Endometrium (tissue), 2 donors: ENCODE results near the gene AIFM1.
A peak's percentile ranks its signal among the peaks of the same experiment; 100 is the strongest.

Experiments used
- FAIRE-seq: peaks from 2 replicates; lab custom pipeline; 2012; peaks lifted over from hg19 to GRCh38; lab: Jason Lieb, UNC
- donor health status: control.
- donor health status: control.

Gene AIFM1

GRCh38 chrX:130165703-130166502, at the start of gene AIFM1:
TSS of gene AIFM1 (minus strand) at chrX:130165841. CDS start at chrX:130165656, 185 bp downstream.
- FAIRE-seq: peak; percentile 35

- no peak for FAIRE-seq
These were observed 47.7 kb upstream of the AIFM1 start for GRCh38 chrX:130213376-130213775.

- no peak for FAIRE-seq
These were observed 46.7 kb upstream of the AIFM1 start for GRCh38 chrX:130212371-130212770.

DNA sequence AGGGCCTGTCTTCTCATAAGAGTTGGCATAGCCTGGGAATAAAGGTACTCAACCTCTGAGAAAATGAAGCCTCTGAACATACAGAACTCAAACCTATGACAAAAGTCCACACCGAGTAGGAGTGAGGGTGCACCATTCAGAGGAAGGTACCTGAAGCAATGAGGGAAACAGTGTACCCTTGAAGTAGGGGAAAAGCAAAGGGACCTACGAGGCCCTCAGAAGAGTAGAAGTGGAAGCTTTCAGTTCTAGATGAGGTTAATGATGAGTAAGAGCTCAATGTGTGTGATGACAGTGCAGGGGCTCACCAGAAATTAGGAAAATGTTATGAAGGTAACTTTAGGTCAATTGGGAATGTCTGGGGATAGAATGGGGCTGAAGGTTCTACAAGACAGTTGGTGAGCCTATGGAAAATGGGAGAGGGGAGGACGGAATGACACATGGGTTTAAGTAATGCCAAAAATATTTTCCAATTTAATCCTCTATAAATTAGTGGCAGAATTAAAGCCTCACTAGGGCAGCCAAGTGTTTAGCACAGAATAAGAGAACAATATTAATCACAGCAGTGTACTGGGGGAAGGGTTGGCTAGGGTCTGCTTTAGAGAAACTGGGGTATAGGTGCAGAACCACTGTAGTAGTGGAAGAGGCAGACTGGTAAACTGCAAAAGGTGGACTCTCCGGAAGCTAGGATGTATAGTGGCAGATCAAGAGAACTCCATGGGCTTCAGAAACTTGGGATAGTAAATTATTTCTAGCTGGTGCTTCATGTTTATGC, 46.0 kb upstream of the AIFM1 start:
- FAIRE-seq: no peak

DNA sequence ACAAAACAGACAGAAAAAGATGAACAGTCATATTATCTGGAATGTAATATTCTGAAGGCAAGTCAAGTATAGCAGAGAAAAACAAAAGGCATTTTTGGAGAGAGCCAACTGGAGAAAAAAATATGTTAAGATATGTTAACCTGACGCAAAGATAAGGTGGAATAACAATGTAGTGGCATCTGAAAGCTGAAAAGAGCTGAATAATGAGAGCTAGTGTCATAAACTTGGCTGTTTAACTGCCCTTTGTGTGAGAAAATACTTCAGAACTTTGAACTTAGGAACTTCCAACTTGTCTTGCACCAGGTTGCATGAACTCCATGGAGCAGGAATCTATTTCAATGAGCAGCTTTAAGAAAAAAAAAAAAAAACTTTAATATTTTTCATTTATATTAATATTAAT, 39.0 kb upstream of the AIFM1 start:
- no peak for FAIRE-seq

- no peak for FAIRE-seq
These were observed 31.8 kb upstream of the AIFM1 start for GRCh38 chrX:130197464-130197863.

- no peak for FAIRE-seq
These were observed 30.8 kb upstream of the AIFM1 start for GRCh38 chrX:130196466-130196865.

GRCh38 chrX:130190801-130191200, 25.2 kb upstream of the AIFM1 start:
- no peak for FAIRE-seq

GRCh38 chrX:130186651-130187050, 21.0 kb upstream of the AIFM1 start:
- FAIRE-seq: no peak

GRCh38 chrX:130184857-130185256, 19.2 kb upstream of the AIFM1 start:
- FAIRE-seq: no peak

DNA sequence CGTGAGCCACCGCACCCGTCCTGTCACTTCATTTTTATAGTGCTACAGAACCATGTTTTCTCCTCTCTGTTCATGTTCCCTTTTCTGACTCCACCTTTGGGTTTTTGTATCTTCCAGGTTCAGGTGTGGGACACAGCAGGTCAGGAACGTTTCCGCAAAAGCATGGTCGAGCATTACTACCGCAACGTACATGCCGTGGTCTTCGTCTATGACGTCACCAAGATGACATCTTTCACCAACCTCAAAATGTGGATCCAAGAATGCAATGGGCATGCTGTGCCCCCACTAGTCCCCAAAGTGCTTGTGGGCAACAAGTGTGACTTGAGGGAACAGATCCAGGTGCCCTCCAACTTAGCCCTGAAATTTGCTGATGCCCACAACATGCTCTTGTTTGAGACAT, 18.5 kb upstream of the AIFM1 start:
- FAIRE-seq: no peak

DNA sequence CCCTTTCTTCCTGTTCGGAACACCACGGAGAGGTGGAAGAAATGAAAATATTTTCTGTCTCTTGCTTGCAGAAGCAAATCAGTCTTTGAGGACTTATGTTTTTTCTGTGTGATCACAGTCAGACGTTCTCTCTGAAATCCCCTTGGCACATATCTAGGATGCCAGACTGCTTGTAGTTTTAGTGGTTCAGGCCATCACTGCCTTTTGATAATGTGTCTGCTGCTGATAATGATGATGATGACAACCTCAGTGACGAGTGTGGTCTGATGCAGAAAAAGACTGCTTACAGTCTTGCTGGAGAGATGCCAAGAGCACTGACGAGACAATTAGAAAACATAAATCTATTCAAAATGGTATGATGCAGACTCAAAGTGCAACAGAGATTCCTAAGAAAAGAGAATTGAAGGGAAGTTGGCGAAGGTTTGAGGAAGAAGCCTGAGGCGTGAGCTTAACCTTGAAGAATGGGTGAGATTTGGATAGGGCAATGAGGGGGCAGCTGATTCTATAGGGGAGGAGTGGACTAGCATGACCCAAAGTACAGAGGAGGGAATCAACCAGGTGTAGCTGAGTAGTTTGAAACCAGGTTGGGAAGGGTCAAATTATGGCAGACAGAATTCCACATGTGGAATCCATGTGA, 14.1 kb upstream of the AIFM1 start:
- FAIRE-seq: no peak

DNA sequence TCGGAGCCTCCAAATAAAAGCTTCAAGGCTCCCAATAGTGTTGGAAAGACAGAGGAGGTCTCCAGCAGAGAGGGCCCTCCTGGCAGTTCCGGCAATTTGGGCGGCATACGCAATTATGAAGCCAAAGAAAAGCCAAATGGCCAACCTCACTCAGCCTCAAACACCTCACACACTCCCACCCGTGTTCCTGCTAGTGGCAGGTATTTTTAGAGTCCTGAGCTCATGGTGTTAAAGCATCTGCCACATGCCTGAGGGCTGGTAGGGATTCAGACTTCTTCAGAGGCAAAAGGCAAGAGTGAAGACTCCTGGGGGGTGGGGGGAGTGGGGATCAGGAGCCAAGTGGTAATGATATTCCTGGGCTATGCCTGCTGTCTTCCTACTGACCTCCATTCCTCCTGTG, 13.5 kb upstream of the AIFM1 start:
- no peak for FAIRE-seq

DNA sequence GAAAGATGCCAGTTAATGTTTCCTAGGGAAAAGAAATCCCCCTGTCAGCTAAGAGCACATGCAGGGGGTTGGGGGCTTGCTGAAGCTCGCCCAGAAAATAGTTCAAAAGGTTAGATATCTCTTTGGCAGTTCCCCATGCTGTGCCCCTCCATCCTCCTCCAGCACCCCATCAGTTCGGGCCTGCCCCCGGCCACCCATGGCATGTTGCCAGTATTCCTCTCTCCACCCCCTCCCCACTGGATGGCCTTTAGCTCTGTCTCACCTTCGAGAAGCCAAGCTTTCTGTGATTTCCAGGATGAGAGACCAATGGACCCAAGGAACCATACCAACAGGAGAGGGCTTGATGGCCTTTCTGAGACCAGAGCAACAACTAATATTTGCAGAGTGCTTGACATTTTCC, 11.3 kb upstream of the AIFM1 start:
- no peak for FAIRE-seq

DNA sequence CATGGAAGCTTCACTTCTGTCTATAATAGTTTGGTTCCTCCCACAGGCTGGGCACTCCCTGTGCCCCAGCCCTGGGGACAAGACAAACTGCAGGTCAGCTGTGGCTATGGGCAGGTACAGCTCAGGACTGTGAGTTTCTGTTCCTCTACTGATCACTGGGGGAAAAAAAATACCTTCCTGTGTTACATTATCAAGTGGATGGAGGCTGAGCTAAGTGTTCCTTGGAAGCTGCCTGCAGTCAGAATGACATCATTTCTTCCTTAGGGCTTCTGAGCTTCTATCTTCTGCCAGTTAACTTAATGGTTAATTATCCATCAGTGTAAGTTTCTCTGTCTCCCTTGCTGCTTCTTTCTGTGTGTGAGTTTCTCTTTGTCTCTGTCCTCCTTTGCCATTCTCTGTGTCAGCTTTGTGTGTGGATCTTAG, 10.7 kb upstream of the AIFM1 start:
- FAIRE-seq: no peak

DNA sequence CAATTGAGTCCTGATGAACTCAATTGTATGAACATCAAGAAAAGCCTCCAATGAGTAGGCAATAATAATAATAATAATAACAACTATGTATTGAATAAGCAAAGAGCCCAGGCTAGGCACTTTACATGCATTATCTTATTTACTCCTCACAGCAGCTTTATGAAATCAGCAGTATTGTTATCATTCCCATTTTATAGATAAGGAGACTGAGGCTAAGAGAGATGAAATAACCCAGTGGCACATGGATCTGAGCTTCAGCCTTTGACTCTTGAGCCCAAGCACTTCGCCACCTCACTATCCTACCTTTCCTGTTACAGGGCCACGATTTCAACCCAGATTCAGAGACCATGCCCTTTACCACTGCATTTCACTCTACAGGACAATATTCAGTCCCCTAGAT, 9.3 kb upstream of the AIFM1 start:
- no peak for FAIRE-seq

- FAIRE-seq: no peak
These were observed 8.5 kb upstream of the AIFM1 start for GRCh38 chrX:130174045-130174704.

DNA sequence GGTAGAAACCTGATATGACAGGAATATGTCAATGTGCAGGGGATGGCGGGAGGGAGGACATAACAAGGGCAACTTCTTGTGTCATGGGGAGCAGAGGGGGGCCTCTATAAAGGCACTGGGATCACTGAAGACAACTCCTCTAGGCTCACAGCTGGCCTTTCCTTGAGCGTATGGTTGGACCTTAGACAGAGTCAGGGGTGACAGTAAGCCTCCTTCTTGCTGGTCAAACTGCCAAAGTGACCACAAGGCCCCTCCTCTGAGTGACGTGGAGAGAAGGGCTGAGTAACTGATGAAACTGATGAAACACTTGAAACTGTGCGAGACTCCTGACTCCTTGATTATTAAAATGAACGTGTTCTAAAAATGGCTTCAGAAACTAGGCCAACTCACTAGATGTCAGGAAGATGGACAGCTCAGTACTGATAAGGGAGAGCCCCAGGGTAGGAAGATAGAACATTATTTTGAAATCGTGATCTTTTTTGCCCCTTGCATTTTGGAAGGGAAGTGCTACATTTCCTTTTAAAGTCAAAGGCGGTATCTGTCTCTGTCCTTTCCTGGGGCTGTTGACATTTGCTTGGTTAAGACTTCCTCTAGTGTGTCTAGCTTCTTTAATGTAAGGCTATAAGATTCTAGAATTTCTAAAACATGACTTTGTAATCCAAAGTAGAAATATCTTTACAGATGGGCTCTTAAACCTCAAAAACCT, 7.7 kb upstream of the AIFM1 start:
- FAIRE-seq: no peak

DNA sequence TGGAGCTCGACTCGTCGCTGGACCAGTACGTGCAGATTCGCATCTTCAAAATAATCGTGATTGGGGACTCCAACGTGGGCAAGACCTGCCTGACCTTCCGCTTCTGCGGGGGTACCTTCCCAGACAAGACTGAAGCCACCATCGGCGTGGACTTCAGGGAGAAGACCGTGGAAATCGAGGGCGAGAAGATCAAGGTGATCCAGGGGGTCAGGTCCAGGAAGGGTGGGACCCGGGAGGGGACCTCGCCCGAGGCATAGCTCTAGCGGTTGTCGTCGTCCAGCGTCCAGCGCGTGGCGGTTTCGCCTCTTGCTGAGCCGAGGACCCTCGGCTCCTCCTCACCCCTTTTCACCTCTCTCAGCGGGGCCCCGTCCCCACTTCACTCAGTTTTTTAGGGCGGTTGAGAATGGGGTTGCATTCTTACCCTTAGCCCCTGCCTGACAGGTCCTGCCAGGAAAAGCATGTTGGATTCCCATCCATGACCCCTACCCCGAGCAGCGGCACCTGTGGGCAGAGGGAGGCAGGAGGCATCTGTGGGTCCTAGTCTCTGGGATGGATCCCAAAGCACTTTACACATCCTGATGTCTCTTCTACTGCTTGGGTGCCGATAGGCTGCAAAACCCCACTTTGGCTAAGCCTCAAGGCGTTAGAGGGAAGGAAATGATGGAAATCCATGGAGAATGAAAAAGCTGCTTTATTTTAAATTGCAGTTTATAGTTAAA, 6.6 kb upstream of the AIFM1 start:
- no peak for FAIRE-seq

DNA sequence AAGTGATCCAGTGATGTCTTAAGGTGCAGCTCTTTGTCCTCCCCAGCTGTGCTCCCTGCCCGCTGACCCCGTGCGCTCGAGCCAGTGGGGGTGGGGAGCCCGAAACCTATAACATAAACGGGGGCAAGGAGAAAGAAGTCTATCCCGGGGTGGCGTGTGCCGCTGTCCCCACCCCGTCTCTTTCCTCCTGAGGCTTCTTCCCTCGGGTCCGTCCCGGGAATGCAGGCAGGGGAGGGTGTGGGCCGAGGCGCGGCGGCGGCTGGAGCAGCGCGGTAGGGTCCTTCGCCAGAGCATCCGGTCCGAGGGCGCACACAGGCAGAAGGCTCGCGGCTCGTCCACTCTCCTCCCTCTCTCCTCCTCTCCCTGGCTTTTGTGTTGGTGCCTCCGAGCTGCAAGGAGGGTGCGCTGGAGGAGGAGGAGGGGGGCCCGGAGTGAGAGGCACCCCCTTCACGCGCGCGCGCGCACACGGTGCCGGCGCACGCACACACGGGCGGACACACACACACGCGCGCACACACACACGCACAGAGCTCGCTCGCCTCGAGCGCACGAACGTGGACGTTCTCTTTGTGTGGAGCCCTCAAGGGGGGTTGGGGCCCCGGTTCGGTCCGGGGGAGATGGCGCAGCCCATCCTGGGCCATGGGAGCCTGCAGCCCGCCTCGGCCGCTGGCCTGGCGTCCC, 5.9 kb upstream of the AIFM1 start, which contains the start of gene RAB33A:
RAB33A (plus strand) TSS at position 517 of the 681 bp plus-strand sequence; CDS start at position 618, 101 bp downstream.
- no peak for FAIRE-seq
